Effector memory CD4-positive, alpha-beta T cell (primary cell): ENCODE results near the gene CKAP2.
"Not testable (repeated sequence)": the region's sequence is repeated elsewhere in the genome, so short reads cannot be mapped to it uniquely, and the experiment has no call there.

Experiments used
- DNase-seq, 3 donors: peaks; one replicate each; pipeline ENCODE4 v3.0.0-alpha.2; 2020
- H3K27ac ChIP-seq: 2 replicates; pipeline ENCODE4 v1.7.0; 2013; ENCODE audit warnings: mild to moderate bottlenecking, low read length, moderate library complexity; ENCODE audit not compliant: insufficient read depth, poor library complexity, severe bottlenecking
- H3K27me3 ChIP-seq: replicated peaks from 2 replicates; pipeline ENCODE4 v1.7.0; 2013; ENCODE audit warnings: mild to moderate bottlenecking, low read length; ENCODE audit not compliant: insufficient read depth, control insufficient read depth, poor library complexity, severe bottlenecking
- H3K36me3 ChIP-seq: 2 replicates; pipeline ENCODE4 v1.7.0; 2013; ENCODE audit warnings: mild to moderate bottlenecking, low read length, moderate library complexity; ENCODE audit not compliant: control insufficient read depth, insufficient read depth
- H3K4me1 ChIP-seq: 2 replicates; pipeline ENCODE4 v1.7.0; 2013; ENCODE audit warnings: low read length, mild to moderate bottlenecking; ENCODE audit not compliant: control insufficient read depth, insufficient read depth, poor library complexity, severe bottlenecking
- H3K4me3 ChIP-seq: 2 replicates; pipeline ENCODE4 v1.7.0; 2013; ENCODE audit warnings: low read length, low read depth, mild to moderate bottlenecking; ENCODE audit not compliant: insufficient read depth, poor library complexity, severe bottlenecking
- H3K9me3 ChIP-seq: 2 replicates; pipeline ENCODE4 v1.7.0; 2013; ENCODE audit warnings: mild to moderate bottlenecking, low read length, moderate library complexity; ENCODE audit not compliant: control insufficient read depth

Gene CKAP2

GRCh38 chr13:52488763-52489162 is 33.5 kb downstream of the CKAP2 start:
- H3K4me1 ChIP-seq, H3K27ac ChIP-seq, H3K4me3 ChIP-seq, H3K36me3 ChIP-seq, H3K9me3 ChIP-seq, H3K27me3 ChIP-seq, DNase-seq: not testable (repeated sequence)

- H3K36me3 ChIP-seq, H3K27me3 ChIP-seq, H3K4me1 ChIP-seq, H3K27ac ChIP-seq, H3K4me3 ChIP-seq, H3K9me3 ChIP-seq, DNase-seq: not testable (repeated sequence)
These were observed 35.7 kb downstream of the CKAP2 start for GRCh38 chr13:52491015-52491414.

GRCh38 chr13:52494241-52494640 is 39.0 kb downstream of the CKAP2 start:
- H3K27ac ChIP-seq, H3K27me3 ChIP-seq, H3K9me3 ChIP-seq, DNase-seq, H3K36me3 ChIP-seq, H3K4me3 ChIP-seq, H3K4me1 ChIP-seq: not testable (repeated sequence)

- H3K36me3 ChIP-seq, H3K27ac ChIP-seq, H3K4me3 ChIP-seq, H3K9me3 ChIP-seq, H3K4me1 ChIP-seq, DNase-seq, H3K27me3 ChIP-seq: not testable (repeated sequence)
These were observed 42.7 kb downstream of the CKAP2 start for GRCh38 chr13:52497979-52498378.

- not testable (repeated sequence) for H3K9me3 ChIP-seq, DNase-seq, H3K27ac ChIP-seq, H3K4me3 ChIP-seq, H3K4me1 ChIP-seq, H3K36me3 ChIP-seq, H3K27me3 ChIP-seq
These were observed 47.0 kb downstream of the CKAP2 start for GRCh38 chr13:52502277-52502676.

- H3K4me3 ChIP-seq, H3K4me1 ChIP-seq, H3K9me3 ChIP-seq, DNase-seq, H3K36me3 ChIP-seq, H3K27me3 ChIP-seq, H3K27ac ChIP-seq: not testable (repeated sequence)
These were observed 50.6 kb downstream of the CKAP2 start for GRCh38 chr13:52505843-52506242.

GRCh38 chr13:52509532-52509931 is 54.3 kb downstream of the CKAP2 start:
- not testable (repeated sequence) for H3K4me1 ChIP-seq, H3K9me3 ChIP-seq

GRCh38 chr13:52510221-52510797 is 55.0 kb downstream of the CKAP2 start:
- not testable (repeated sequence) for H3K36me3 ChIP-seq, H3K27me3 ChIP-seq, H3K27ac ChIP-seq, H3K4me3 ChIP-seq, H3K4me1 ChIP-seq, DNase-seq, H3K9me3 ChIP-seq

More at GRCh38 chr13:52509532-52509931, 54.3 kb downstream of the CKAP2 start:
- not testable (repeated sequence) for H3K27ac ChIP-seq, H3K4me3 ChIP-seq, H3K27me3 ChIP-seq, H3K36me3 ChIP-seq, DNase-seq

- H3K27ac ChIP-seq, H3K4me1 ChIP-seq, H3K4me3 ChIP-seq: not testable (repeated sequence)
These were observed 56.3 kb downstream of the CKAP2 start for GRCh38 chr13:52511598-52511997.

GRCh38 chr13:52513957-52514596 is 58.8 kb downstream of the CKAP2 start:
- H3K27me3 ChIP-seq, H3K36me3 ChIP-seq, DNase-seq, H3K9me3 ChIP-seq, H3K4me1 ChIP-seq, H3K4me3 ChIP-seq, H3K27ac ChIP-seq: not testable (repeated sequence)

More at GRCh38 chr13:52511598-52511997, 56.3 kb downstream of the CKAP2 start:
- not testable (repeated sequence) for H3K36me3 ChIP-seq, H3K9me3 ChIP-seq, DNase-seq, H3K27me3 ChIP-seq
